Bone marrow (tissue), 2 donors: ENCODE data around the gene CLSTN2.

Experiments
- DNase-seq, 2 donors: peaks; one replicate each; lab custom pipeline; 2025; lab: John Stamatoyannopoulos, UW

CLSTN2 gene

GRCh38 chr3:140378571-140379340 lies 443.8 kb downstream of the CLSTN2 start:
- no peak for DNase-seq

- no peak for DNase-seq
These were observed 449.2 kb downstream of the CLSTN2 start for GRCh38 chr3:140384028-140384771.

- no peak for DNase-seq
These were observed 449.9 kb downstream of the CLSTN2 start for GRCh38 chr3:140384876-140385275.

- no peak for DNase-seq
These were observed 451.5 kb downstream of the CLSTN2 start for GRCh38 chr3:140386357-140387100.

GRCh38 chr3:140387244-140387643 lies 452.3 kb downstream of the CLSTN2 start:
- no peak for DNase-seq

GRCh38 chr3:140388202-140388922 lies 453.4 kb downstream of the CLSTN2 start:
- no peak for DNase-seq

- DNase-seq, result no peak
These were observed 456.1 kb downstream of the CLSTN2 start for GRCh38 chr3:140391061-140391460.

- no peak for DNase-seq
These were observed 459.6 kb downstream of the CLSTN2 start for GRCh38 chr3:140394488-140395133.

- DNase-seq, result no peak
These were observed 460.4 kb downstream of the CLSTN2 start for GRCh38 chr3:140395134-140396075.

- DNase-seq, result no peak
These were observed 461.1 kb downstream of the CLSTN2 start for GRCh38 chr3:140396110-140396509.

GRCh38 chr3:140397847-140398246 lies 462.9 kb downstream of the CLSTN2 start:
- DNase-seq, result no peak

- DNase-seq, result no peak
These were observed 463.4 kb downstream of the CLSTN2 start for GRCh38 chr3:140398387-140398786.

- DNase-seq, result no peak
These were observed 464.9 kb downstream of the CLSTN2 start for GRCh38 chr3:140399871-140400270.

GRCh38 chr3:140403079-140403478 lies 468.1 kb downstream of the CLSTN2 start:
- DNase-seq, result no peak

GRCh38 chr3:140403608-140404007 lies 468.6 kb downstream of the CLSTN2 start:
- DNase-seq, result no peak

- DNase-seq, result no peak
These were observed 471.7 kb downstream of the CLSTN2 start for GRCh38 chr3:140406655-140407054.

GRCh38 chr3:140408252-140408651 lies 473.3 kb downstream of the CLSTN2 start:
- no peak for DNase-seq

- DNase-seq, result no peak
These were observed 481.7 kb downstream of the CLSTN2 start for GRCh38 chr3:140416666-140417065.

GRCh38 chr3:140420621-140421357 lies 485.8 kb downstream of the CLSTN2 start:
- no peak for DNase-seq

GRCh38 chr3:140421884-140422283 lies 486.9 kb downstream of the CLSTN2 start:
- DNase-seq, result no peak
